Measurements from ENCODE around the gene UNC79. TPM values are rescaled to one million over a fixed set of nuclear protein-coding genes. Genes with fewer than 3 reads are reported as not detected.

The UNC79 gene
- total RNA-seq, 4 donors from 2014 or later: 0.30 TPM; not detected in 3

DNA sequence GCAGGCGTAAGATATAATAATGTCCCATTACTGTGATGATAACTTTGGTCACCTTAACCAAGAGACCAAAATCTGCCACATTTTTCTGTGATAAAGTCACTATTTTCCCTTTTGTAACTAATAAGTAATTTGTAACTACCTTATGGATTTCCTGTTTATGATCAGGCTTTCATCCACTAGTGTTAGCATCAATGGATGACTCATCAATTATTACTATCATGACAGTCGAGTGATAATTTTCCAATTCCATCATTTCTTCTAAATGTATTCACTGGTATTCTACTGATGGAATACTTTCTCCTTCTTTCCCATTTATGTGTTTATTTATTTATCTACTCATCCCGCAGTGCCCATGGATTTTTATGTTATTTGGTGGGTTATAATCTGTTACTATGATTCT is 148.4 kb downstream of the UNC79 start:
- no peak for DNase-seq (ENCODE audit: low spot score in 2 of 2)
- Histone ChIP-seq H3K36me3 (no peaks in the 10 kb centered on the region), H3K4me1 (no peaks in the 10 kb centered on the region), H3K4me3 (no peak overlapping the region), H3K9me3 (no peaks in the 10 kb centered on the region), H3K27me3 (no peaks in the 10 kb centered on the region), H3K27ac (no peak overlapping the region)
- WGBS: 81% methylated on average over 3 of the region's 3 CpGs
- TF ChIP-seq POLR2AphosphoS5 (IDR thresholded peaks at IDR 0.05) (no peak), EP300 (IDR thresholded peaks at IDR 0.05) (no peak), POLR2A (IDR thresholded peaks at IDR 0.05) (no peak)
- TF ChIP-seq, protein P1, sequence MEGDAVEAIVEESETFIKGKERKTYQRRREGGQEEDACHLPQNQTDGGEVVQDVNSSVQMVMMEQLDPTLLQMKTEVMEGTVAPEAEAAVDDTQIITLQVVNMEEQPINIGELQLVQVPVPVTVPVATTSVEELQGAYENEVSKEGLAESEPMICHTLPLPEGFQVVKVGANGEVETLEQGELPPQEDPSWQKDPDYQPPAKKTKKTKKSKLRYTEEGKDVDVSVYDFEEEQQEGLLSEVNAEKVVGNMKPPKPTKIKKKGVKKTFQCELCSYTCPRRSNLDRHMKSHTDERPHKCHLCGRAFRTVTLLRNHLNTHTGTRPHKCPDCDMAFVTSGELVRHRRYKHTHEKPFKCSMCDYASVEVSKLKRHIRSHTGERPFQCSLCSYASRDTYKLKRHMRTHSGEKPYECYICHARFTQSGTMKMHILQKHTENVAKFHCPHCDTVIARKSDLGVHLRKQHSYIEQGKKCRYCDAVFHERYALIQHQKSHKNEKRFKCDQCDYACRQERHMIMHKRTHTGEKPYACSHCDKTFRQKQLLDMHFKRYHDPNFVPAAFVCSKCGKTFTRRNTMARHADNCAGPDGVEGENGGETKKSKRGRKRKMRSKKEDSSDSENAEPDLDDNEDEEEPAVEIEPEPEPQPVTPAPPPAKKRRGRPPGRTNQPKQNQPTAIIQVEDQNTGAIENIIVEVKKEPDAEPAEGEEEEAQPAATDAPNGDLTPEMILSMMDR (IDR thresholded peaks at IDR 0.05): no peak

- Histone ChIP-seq H3K27me3 (no peaks in the 10 kb centered on the region), H3K9me3 (no peaks in the 10 kb centered on the region), H3K36me3 (no peaks in the 10 kb centered on the region), H3K27ac (no peak overlapping the region), H3K4me1 (no peaks in the 10 kb centered on the region), H3K4me3 (no peak overlapping the region)
- 97% methylated on average over 4 of the region's 10 CpGs for WGBS
- TF ChIP-seq POLR2A (IDR thresholded peaks at IDR 0.05) (no peak), EP300 (IDR thresholded peaks at IDR 0.05) (no peak)
- no peak for DNase-seq (ENCODE audit: low spot score in 2 of 2)
These were observed 151.8 kb downstream of the UNC79 start for GRCh38 chr14:93582516-93582915.

- no peak overlapping the region for H3K4me3 ChIP-seq
- H3K27ac ChIP-seq: no peak overlapping the region
- no peaks in the 10 kb centered on the region for H3K36me3 ChIP-seq
- H3K27me3 ChIP-seq: no peaks in the 10 kb centered on the region
- no peak for TF ChIP-seq POLR2AphosphoS5 (IDR thresholded peaks at IDR 0.05)
- no peak for TF ChIP-seq EP300 (IDR thresholded peaks at IDR 0.05)
- TF ChIP-seq, protein P1 (IDR thresholded peaks at IDR 0.05): no peak
- TF ChIP-seq POLR2A (IDR thresholded peaks at IDR 0.05): no peak
- no peak for DNase-seq (ENCODE audit: low spot score in 2 of 2)
- no peaks in the 10 kb centered on the region for H3K9me3 ChIP-seq
- H3K4me1 ChIP-seq: no peaks in the 10 kb centered on the region
- 81% methylated on average over 3 of the region's 3 CpGs for WGBS
These were observed 156.6 kb downstream of the UNC79 start for GRCh38 chr14:93587330-93587729.

DNA sequence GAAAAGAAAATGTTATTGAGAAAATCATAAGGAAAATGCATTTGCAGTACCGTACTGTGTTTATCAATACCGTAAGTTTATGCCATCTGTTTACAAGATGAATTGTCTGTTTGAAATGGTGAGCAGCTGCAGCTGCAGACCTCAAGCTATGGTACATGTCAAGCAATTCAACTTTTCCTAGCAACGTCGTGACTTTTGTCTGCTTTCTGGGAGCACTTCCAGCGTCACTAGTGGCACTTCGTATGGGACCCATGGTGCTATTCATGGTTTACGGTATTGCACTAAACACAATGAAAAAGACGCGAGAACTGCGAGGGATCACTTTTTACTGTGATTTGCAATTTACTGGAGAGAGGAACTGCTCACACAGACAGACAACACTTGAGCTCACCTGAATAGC is 160.8 kb downstream of the UNC79 start:
- Histone ChIP-seq H3K27ac (no peak overlapping the region), H3K4me3 (no peak overlapping the region), H3K9me3 (no peaks in the 10 kb centered on the region), H3K4me1 (no peaks in the 10 kb centered on the region), H3K36me3 (no peaks in the 10 kb centered on the region), H3K27me3 (peaks cover 3% of the 10 kb centered on the region)
- TF ChIP-seq POLR2AphosphoS5 (IDR thresholded peaks at IDR 0.05) (no peak), POLR2A (IDR thresholded peaks at IDR 0.05) (no peak), EP300 (IDR thresholded peaks at IDR 0.05) (no peak)
- TF ChIP-seq, protein P1 (IDR thresholded peaks at IDR 0.05): no peak
- no peak for DNase-seq (ENCODE audit: low spot score in 2 of 2)
- WGBS: 62% methylated on average over 10 of the region's 10 CpGs

- 30% methylated on average over 3 of the region's 3 CpGs for WGBS
- no peaks in the 10 kb centered on the region for H3K4me1 ChIP-seq
- H3K36me3 ChIP-seq: no peaks in the 10 kb centered on the region
- no peak for DNase-seq (ENCODE audit: low spot score in 2 of 2)
- TF ChIP-seq POLR2A (IDR thresholded peaks at IDR 0.05) (no peak), EP300 (IDR thresholded peaks at IDR 0.05) (no peak), POLR2AphosphoS5 (IDR thresholded peaks at IDR 0.05) (no peak)
- TF ChIP-seq, protein P1 (IDR thresholded peaks at IDR 0.05): no peak
- H3K9me3 ChIP-seq: no peaks in the 10 kb centered on the region
- no peak overlapping the region for H3K27ac ChIP-seq
- H3K27me3 ChIP-seq: peaks cover 3% of the 10 kb centered on the region
- no peak overlapping the region for H3K4me3 ChIP-seq
These were observed 162.0 kb downstream of the UNC79 start for GRCh38 chr14:93592786-93593185.

DNA sequence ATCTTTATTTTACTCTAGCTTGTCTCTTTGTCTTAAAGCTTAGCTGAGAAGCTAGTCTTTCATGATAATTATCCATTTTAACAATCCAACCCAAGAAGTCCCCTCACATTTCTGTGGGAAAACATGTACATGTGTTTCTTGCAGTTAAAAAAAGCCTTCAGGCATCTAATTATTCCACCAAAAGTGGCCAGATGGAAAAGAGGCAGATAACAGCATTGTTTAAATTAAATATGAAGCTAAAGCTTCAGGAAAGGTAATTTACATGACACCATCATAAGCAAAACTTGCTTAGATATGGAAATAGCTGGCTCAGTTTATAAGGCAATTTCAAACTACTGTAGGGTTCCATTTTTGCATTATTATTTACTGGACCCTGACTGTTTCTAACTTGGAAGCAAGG is 175.4 kb downstream of the UNC79 start:
- no peaks in the 10 kb centered on the region for H3K36me3 ChIP-seq
- TF ChIP-seq EP300 (IDR thresholded peaks at IDR 0.05) (no peak), POLR2AphosphoS5 (IDR thresholded peaks at IDR 0.05) (no peak), POLR2A (IDR thresholded peaks at IDR 0.05) (no peak)
- TF ChIP-seq, protein P1 (IDR thresholded peaks at IDR 0.05): no peak
- no peak overlapping the region for H3K4me3 ChIP-seq
- H3K27ac ChIP-seq: no peak overlapping the region
- no peaks in the 10 kb centered on the region for H3K4me1 ChIP-seq
- peaks cover 2% of the 10 kb centered on the region for H3K27me3 ChIP-seq
- no peaks in the 10 kb centered on the region for H3K9me3 ChIP-seq
- no peak for DNase-seq (ENCODE audit: low spot score in 2 of 2)
